B cell (primary cell): Measurements from ENCODE around the gene CCDC7. TPM values are rescaled to one million over a fixed set of nuclear protein-coding genes. Genes with fewer than 3 reads are reported as not detected.

ENCODE experiments used
- ATAC-seq: fragments of 200-7000 bp; cut with Tn5 transposase; one replicate; pipeline ENCODE4 v1.10.0; 2021; ENCODE audit warnings: low read depth, mild to moderate bottlenecking, moderate number of reproducible peaks, moderate library complexity
- CTCF ChIA-PET: fragments of 350-600 bp; sonication (Branson Sonifier 250); formaldehyde crosslinking; loops from one replicate; lab custom pipeline; 2021; ENCODE audit warnings: antibody characterized with exemption, inconsistent platforms; lab: Charles Lee
- POLR2A ChIA-PET: fragments of 350-600 bp; sonication (Branson Sonifier 250); formaldehyde crosslinking; loops from one replicate; lab custom pipeline; 2021; ENCODE audit warnings: antibody characterized with exemption; lab: Charles Lee
- DNase-seq: peaks from one replicate; pipeline ENCODE4 v3.0.0; 2013
- H2AFZ ChIP-seq: 2 replicates; pipeline ENCODE4 v1.6.1; 2012; ENCODE audit warnings: mild to moderate bottlenecking, low read depth, low read length; ENCODE audit not compliant: insufficient read depth, poor library complexity, severe bottlenecking
- H3K27ac ChIP-seq, 2 donors: 1 replicate in 1 of 2; 2 replicates in 1 of 2; pipeline ENCODE4 v1.5.1; 2012 to 2013; ENCODE audit warnings: low read length in 2 of 2, mild to moderate bottlenecking in 2 of 2, moderate library complexity in 1 of 2
- H3K27me3 ChIP-seq, 4 experiments: fragments of 200-600 bp in 1 of 4; sonication (generic) in 1 of 4; replicated peaks in 1 of 4; 1 replicate in 2 of 4; 2 replicates in 2 of 4; pipeline versions ENCODE4 v1.6.1 to v1.7.0; 2013 to 2016; ENCODE audit warnings: low read length in 3 of 4, mild to moderate bottlenecking in 2 of 4, mixed read lengths in 1 of 4, moderate library complexity in 1 of 4; ENCODE audit not compliant: insufficient read depth in 4 of 4, control insufficient read depth in 3 of 4; ENCODE audit errors: control extremely low read depth in 1 of 4
- H3K36me3 ChIP-seq, 2 experiments: replicated peaks in 1 of 2; 1 replicate in 1 of 2; 2 replicates in 1 of 2; pipeline versions ENCODE4 v1.6.1 to v1.7.1; 2013; ENCODE audit warnings: low read length in 1 of 2; ENCODE audit not compliant: insufficient read depth in 2 of 2, control insufficient read depth in 1 of 2; ENCODE audit errors: control extremely low read depth in 1 of 2, extremely low read depth in 1 of 2
- H3K4me1 ChIP-seq, 2 donors: fragments of 200-600 bp in 1 of 2; sonication (generic) in 1 of 2; 1 replicate in 1 of 2; 2 replicates in 1 of 2; pipeline versions ENCODE4 v1.5.1 to v1.6.1; 2013 to 2017; ENCODE audit warnings: low read length in 2 of 2; ENCODE audit not compliant: control insufficient read depth in 2 of 2, insufficient read depth in 2 of 2
- H3K4me2 ChIP-seq: replicated peaks from 2 replicates; pipeline ENCODE3; 2012; ENCODE audit warnings: mild to moderate bottlenecking, low read depth, low read length; ENCODE audit not compliant: poor library complexity, severe bottlenecking
- H3K4me3 ChIP-seq, 5 experiments: fragments of 200-600 bp in 1 of 5; sonication (generic) in 1 of 5; 1 replicate in 3 of 5; 2 replicates in 2 of 5; pipeline versions ENCODE4 v1.5.1 to v1.7.0; 2011 to 2016; ENCODE audit warnings: low read length in 4 of 5, mild to moderate bottlenecking in 4 of 5, low read depth in 2 of 5, control low read depth in 1 of 5, moderate library complexity in 1 of 5; ENCODE audit not compliant: insufficient read depth in 1 of 5; ENCODE audit errors: control extremely low read depth in 1 of 5, extremely low read depth in 1 of 5
- H3K79me2 ChIP-seq: fragments of 200-600 bp; sonication (generic); one replicate; pipeline ENCODE4 v1.6.0; 2016; ENCODE audit warnings: low read length; ENCODE audit not compliant: control insufficient read depth, insufficient read depth
- H3K9ac ChIP-seq: fragments of 200-600 bp; sonication (generic); 2 replicates; pipeline ENCODE4 v1.6.1; 2017; ENCODE audit warnings: mild to moderate bottlenecking, low read length, moderate library complexity
- H3K9me3 ChIP-seq, 3 donors: one replicate each; pipeline versions ENCODE4 v1.6.1 to v1.7.1; 2013; ENCODE audit warnings: low read length in 2 of 3; ENCODE audit not compliant: control insufficient read depth in 2 of 3, insufficient read depth in 1 of 3; ENCODE audit errors: control extremely low read depth in 1 of 3
- H4K20me1 ChIP-seq: 2 replicates; pipeline ENCODE4 v1.6.0; 2012; ENCODE audit warnings: mild to moderate bottlenecking, low read length; ENCODE audit not compliant: insufficient read depth, control insufficient read depth, poor library complexity, severe bottlenecking
- H3K27ac Mint-ChIP-seq: one replicate; pipeline ENCODE4 v1.8.0; 2021; ENCODE audit warnings: mixed read lengths
- H3K27me3 Mint-ChIP-seq: one replicate; pipeline ENCODE4 v1.8.0; 2021; ENCODE audit warnings: mixed read lengths
- H3K4me1 Mint-ChIP-seq: one replicate; pipeline ENCODE4 v1.8.0; 2021; ENCODE audit warnings: mixed read lengths
- H3K4me3 Mint-ChIP-seq: one replicate; pipeline ENCODE4 v1.8.0; 2021; ENCODE audit warnings: mixed read lengths
- H3K9me3 Mint-ChIP-seq: one replicate; pipeline ENCODE4 v1.8.0; 2022; ENCODE audit warnings: mixed read lengths; ENCODE audit not compliant: insufficient read depth
- CTCF ChIP-seq: fragments of 200-600 bp; IDR thresholded peaks from one replicate; pipeline ENCODE4 v1.8.0; 2022; ENCODE audit warnings: antibody characterized with exemption, mild to moderate bottlenecking
- EZH2 ChIP-seq: IDR thresholded peaks from 2 replicates; pipeline ENCODE4 v1.6.1; 2012; ENCODE audit warnings: borderline replicate concordance, low read depth, mild to moderate bottlenecking, moderate library complexity, low read length; ENCODE audit not compliant: insufficient read depth, poor library complexity, severe bottlenecking
- WGBS: methylation state at CpG from one replicate; pipeline ENCODE4 v1.1.5; 2013; ENCODE audit warnings: missing lambda C conversion rate; ENCODE audit not compliant: insufficient coverage; 5-methylcytosine and 5-hydroxymethylcytosine counted together
- intact Hi-C: fragments of 100-400 bp; cut with micrococcal nuclease; formaldehyde crosslinking; loops from one replicate; pipeline ENCODE4 v1.10.0; 2022
- polyA plus RNA-seq: library from polyadenylated mRNA; depleted of rRNA; stranded (reverse); fragments of >200 nt; gene quantifications from 2 replicates; pipeline ENCODE4 v1.2.3, GENCODE V29; 2012
- total RNA-seq, 2 donors: library from RNA; stranded (reverse); fragments of 120-200 nt in 1 of 2; gene quantifications; 1 replicate in 1 of 2; 2 replicates in 1 of 2; pipeline versions ENCODE4 v1.2.3 to v1.2.4, GENCODE V29; 2013 to 2022

Gene CCDC7
- total and polyA plus RNA-seq, 2 donors (not counting 1 experiment from before 2014, with no cell fraction given), result 2.6 to 26.6 TPM

DNA sequence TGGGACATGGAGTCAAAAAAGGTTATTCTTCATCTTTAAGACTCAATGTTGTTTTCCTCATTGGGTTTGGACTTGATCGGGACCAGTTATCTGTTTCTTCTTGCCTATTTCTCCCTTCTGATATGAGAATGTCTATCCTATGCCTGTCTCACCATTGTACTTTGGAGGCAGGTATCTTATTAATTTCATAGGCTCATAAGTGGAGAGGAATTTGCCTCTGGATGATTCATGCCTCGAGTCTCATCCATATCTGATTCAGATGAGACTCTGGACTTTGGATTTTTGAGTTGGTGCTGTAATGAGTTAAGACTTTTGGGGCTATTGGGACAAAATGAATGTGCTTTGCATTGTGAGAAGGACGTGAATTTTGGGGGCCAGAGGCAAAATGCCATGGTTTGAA is 36.2 kb upstream of the CCDC7 start:
- no peaks in the 10 kb centered on the region for H3K79me2 ChIP-seq
- DNase-seq (no peak), ATAC-seq (no peak)
- 53% methylated on average over 2 of the region's 3 CpGs for WGBS
- intact Hi-C loops, result no loop called here
- no peak overlapping the region for H3K4me3 Mint-ChIP-seq
- no peak overlapping the region for H3K4me3 ChIP-seq
- H3K9me3 ChIP-seq, result peaks cover 0 to 7% (median 0%) of the 10 kb centered on the region in 3 donors
- CTCF ChIA-PET, result interaction anchor here (0.7 kb wide), 1 partner anchor 73 kb away, joined by 3 read pairs; no protein-coding TSS in a partner anchor
- peaks cover 0 to 3% (median 0%) of the 10 kb centered on the region in 4 experiments for H3K27me3 ChIP-seq
- H3K27ac Mint-ChIP-seq, result no peak overlapping the region
- no peaks in the 10 kb centered on the region for H3K9me3 Mint-ChIP-seq
- no peak overlapping the region for H3K4me2 ChIP-seq
- no peak overlapping the region for H3K9ac ChIP-seq
- no peaks in the 10 kb centered on the region for H4K20me1 ChIP-seq
- H3K4me1 ChIP-seq, result no peaks in the 10 kb centered on the region
- no peaks in the 10 kb centered on the region for H3K4me1 Mint-ChIP-seq
- peaks cover 22% of the 10 kb centered on the region for H3K27me3 Mint-ChIP-seq
- no peak overlapping the region for H3K27ac ChIP-seq
- TF ChIP-seq CTCF, result no peak
- no peak for TF ChIP-seq EZH2
- POLR2A ChIA-PET, result no interaction called here
- H3K36me3 ChIP-seq, result no peaks in the 10 kb centered on the region
- H2AFZ ChIP-seq, result no peak overlapping the region

DNA sequence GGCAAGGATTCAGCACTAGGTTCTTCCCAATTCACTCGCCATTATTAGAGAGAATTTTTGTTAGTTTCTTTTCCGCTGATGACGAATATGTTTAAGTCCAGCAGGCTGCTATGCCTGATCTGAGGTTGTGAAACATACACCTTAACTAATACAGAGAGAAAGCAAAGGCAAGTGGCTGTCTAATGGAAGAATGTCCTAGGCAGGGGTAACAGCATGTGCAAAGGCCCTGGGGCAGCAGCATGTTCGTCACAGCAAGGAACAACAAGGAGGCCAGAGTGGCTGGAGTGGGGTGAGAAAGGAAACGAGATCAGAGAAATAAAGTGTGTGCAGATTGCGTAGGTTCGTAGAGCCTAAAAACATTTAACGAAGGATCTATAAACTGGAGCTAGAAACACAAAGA is 35.4 kb upstream of the CCDC7 start:
- H2AFZ ChIP-seq, result no peak overlapping the region
- H3K27ac Mint-ChIP-seq, result no peak overlapping the region
- no peaks in the 10 kb centered on the region for H3K9me3 Mint-ChIP-seq
- no peaks in the 10 kb centered on the region for H3K4me1 ChIP-seq
- CTCF ChIA-PET, result no interaction called here
- H3K36me3 ChIP-seq, result no peaks in the 10 kb centered on the region
- no peak overlapping the region for H3K27ac ChIP-seq
- H3K4me3 ChIP-seq, result no peak overlapping the region
- intact Hi-C loops, result no loop called here
- ATAC-seq (no peak), DNase-seq (no peak)
- no peaks in the 10 kb centered on the region for H4K20me1 ChIP-seq
- H3K4me3 Mint-ChIP-seq, result no peak overlapping the region
- H3K27me3 ChIP-seq, result peaks cover 0 to 3% (median 0%) of the 10 kb centered on the region in 4 experiments
- H3K9ac ChIP-seq, result no peak overlapping the region
- POLR2A ChIA-PET, result no interaction called here
- no peaks in the 10 kb centered on the region for H3K4me1 Mint-ChIP-seq
- H3K27me3 Mint-ChIP-seq, result peaks cover 22% of the 10 kb centered on the region
- no peak overlapping the region for H3K4me2 ChIP-seq
- no peaks in the 10 kb centered on the region for H3K79me2 ChIP-seq
- WGBS, result 97% methylated on average over 5 of the region's 8 CpGs
- peaks cover 0 to 7% (median 0%) of the 10 kb centered on the region in 3 donors for H3K9me3 ChIP-seq
- TF ChIP-seq CTCF (no peak), EZH2 (no peak)
